ENCODE measurements around the gene FAP.

- TF ChIP-seq EZH2 (IDR thresholded peaks at IDR 0.05; ENCODE audit: low read length, unreplicated experiment) (no peak), CTCF (conservative IDR thresholded peaks at IDR 0.05; ENCODE audit: low read depth, low read length) (no peak), EZH2phosphoT487 (IDR thresholded peaks at IDR 0.05; ENCODE audit: borderline replicate concordance, low read length) (no peak)
Observed at GRCh38 chr2:162174746-162175145, 68.5 kb downstream of the FAP start.
